GM12878 (cell line): ENCODE measurements around the gene GALT. TPM values are rescaled to one million over a fixed set of nuclear protein-coding genes. Genes with fewer than 3 reads are reported as not detected.

Source experiments
- ATAC-seq: fragments of 200-7000 bp; cut with Tn5 transposase; 3 replicates; pipeline ENCODE4 v1.9.1; 2020; ENCODE audit warnings: mild to moderate bottlenecking, moderate library complexity
- BruUV-seq: library from RNA; stranded (reverse); fragments of 400-500 nt; replicated peaks from 2 replicates; lab custom pipeline; 2021; lab: Mats Ljungman, UMichigan
- CTCF ChIA-PET: fragments of 300-600 bp; sonication (Branson Sonifier 250); formaldehyde crosslinking; extraction: SDS; loops from one replicate; lab custom pipeline; 2021; ENCODE audit warnings: inconsistent platforms; lab: Yijun Ruan, JAX
- POLR2A ChIA-PET: fragments of 350-600 bp; formaldehyde crosslinking; extraction: SDS; loops from one replicate; lab custom pipeline; 2021; ENCODE audit warnings: inconsistent platforms; lab: Charles Lee
- RAD21 ChIA-PET: fragments of 300-600 bp; sonication (Branson Sonifier 250); formaldehyde crosslinking; loops from one replicate; lab custom pipeline; 2023; ENCODE audit warnings: antibody characterized with exemption; ENCODE audit not compliant: unreplicated experiment; lab: Charles Lee
- SMC1A ChIA-PET: fragments of 300-600 bp; sonication (Branson Sonifier 250); formaldehyde crosslinking; loops from one replicate; lab custom pipeline; 2023; ENCODE audit not compliant: unreplicated experiment, uncharacterized antibody; lab: Charles Lee
- DNase-seq: peaks from one replicate; pipeline ENCODE4 v3.0.0-alpha.2; 2011; ENCODE audit warnings: low read depth, low spot score
- FAIRE-seq: peaks from 3 replicates; lab custom pipeline; 2011; peaks lifted over from hg19 to GRCh38; lab: Jason Lieb, UNC
- H2AFZ ChIP-seq: 2 replicates; pipeline ENCODE4 v1.6.0; 2011; ENCODE audit warnings: low read depth, low read length, control low read depth; ENCODE audit not compliant: control insufficient read depth
- H3K27ac ChIP-seq: 2 replicates; pipeline ENCODE4 v1.5.1; 2011; ENCODE audit warnings: control low read depth; ENCODE audit not compliant: control insufficient read depth, insufficient read depth
- H3K27me3 ChIP-seq, 2 experiments: replicated peaks in 1 of 2; 2 replicates each; pipeline versions ENCODE4 v1.6.0 to v1.6.1; 2011; ENCODE audit warnings: low read length in 1 of 2; ENCODE audit not compliant: control insufficient read depth in 2 of 2, insufficient read depth in 2 of 2
- H3K36me3 ChIP-seq, 2 experiments: 2 replicates each; pipeline ENCODE4 v1.5.1; 2011; ENCODE audit warnings: low read length in 1 of 2; ENCODE audit not compliant: control insufficient read depth in 2 of 2, insufficient read depth in 2 of 2
- H3K4me1 ChIP-seq: 2 replicates; pipeline ENCODE4 v1.6.1; 2011; ENCODE audit warnings: mild to moderate bottlenecking, low read length, moderate library complexity, mixed read lengths; ENCODE audit not compliant: control insufficient read depth, insufficient read depth
- H3K4me2 ChIP-seq: 2 replicates; pipeline ENCODE4 v1.6.0; 2011; ENCODE audit warnings: control low read depth; ENCODE audit not compliant: control insufficient read depth, insufficient read depth
- H3K4me3 ChIP-seq: fragments of 200-600 bp; sonication (generic); 2 replicates; pipeline ENCODE4 v1.5.1; 2016
- H3K79me2 ChIP-seq: 2 replicates; pipeline ENCODE4 v1.6.0; 2011; ENCODE audit warnings: low read length; ENCODE audit not compliant: control insufficient read depth, insufficient read depth
- H3K9ac ChIP-seq: 2 replicates; pipeline ENCODE4 v1.8.0; 2011; ENCODE audit warnings: low read length, control low read depth, mixed read lengths; ENCODE audit not compliant: control insufficient read depth, insufficient read depth
- H3K9me3 ChIP-seq: replicated peaks from 3 replicates; pipeline ENCODE4 v1.5.1; 2011; ENCODE audit warnings: mild to moderate bottlenecking, low read length; ENCODE audit not compliant: control insufficient read depth, insufficient read depth
- H4K20me1 ChIP-seq: 2 replicates; pipeline ENCODE4 v1.6.0; 2011; ENCODE audit not compliant: control insufficient read depth, insufficient read depth
- ASH2L ChIP-seq: fragments of 300-600, 200-600 bp; sonication (generic); IDR thresholded peaks from 2 replicates; pipeline ENCODE4 v1.6.1; 2017; ENCODE audit warnings: low read depth, mild to moderate bottlenecking, borderline replicate concordance
- JUNB ChIP-seq: IDR thresholded peaks from 2 replicates; pipeline ENCODE4 v1.6.1; 2016; ENCODE audit warnings: antibody characterized with exemption, mild to moderate bottlenecking
- NKRF ChIP-seq: fragments of 450-650 bp; conservative IDR thresholded peaks from 2 replicates; pipeline ENCODE4 v1.6.1; 2017; ENCODE audit warnings: mild to moderate bottlenecking, moderate library complexity
- NRF1 ChIP-seq: conservative IDR thresholded peaks from 2 replicates; pipeline ENCODE4 v1.6.1; 2011; ENCODE audit warnings: mild to moderate bottlenecking, low read depth, low read length, improper control_type of control experiment
- RB1 ChIP-seq: fragments of 450-650 bp; formaldehyde crosslinking; IDR thresholded peaks from 2 replicates; pipeline ENCODE4 v1.6.1; 2017; ENCODE audit warnings: mild to moderate bottlenecking, borderline replicate concordance
- TCF3 ChIP-seq: IDR thresholded peaks from 2 replicates; pipeline ENCODE4 v1.6.1; 2012; ENCODE audit warnings: low read depth, mild to moderate bottlenecking, low read length, borderline replicate concordance; ENCODE audit not compliant: insufficient read depth
- WGBS: methylation state at CpG from one replicate; pipeline ENCODE4 v1.1.6; 2016; ENCODE audit warnings: low lambda C conversion rate; ENCODE audit not compliant: insufficient replicate concordance, insufficient coverage; ENCODE audit errors: missing lambda C conversion rate; 5-methylcytosine and 5-hydroxymethylcytosine counted together
- in situ Hi-C: fragments of 300-500 bp; cut with MboI; formaldehyde crosslinking; loops from 9 replicates; pipeline ENCODE4 v1.14.3; 2018; ENCODE audit warnings: mixed read lengths
- intact Hi-C: fragments of 100-400 bp; cut with micrococcal nuclease; formaldehyde crosslinking; loops from one replicate; pipeline ENCODE4 v1.14.2; 2022; ENCODE audit not compliant: unreplicated experiment
- polyA plus RNA-seq, 11 experiments: library from polyadenylated mRNA; depleted of rRNA in 4 of 11; unstranded in 6 of 11; stranded (reverse) in 5 of 11; fragments of >200 nt; fragmentation: Nextera tagmentation in 4 of 11; fragmentation: Illumina TruSeq in 1 of 11; extraction: Ambion mirVana in 4 of 11; extraction: Trizol in 1 of 11; gene quantifications; 1 replicate in 1 of 11; 2 replicates in 10 of 11; pipeline versions ENCODE4 v1.2.1 to v1.2.3, GENCODE V29; 2011 to 2016; ENCODE audit warnings: inconsistent platforms in 2 of 11, missing spikeins in 2 of 11, low read depth in 1 of 11
- total RNA-seq, 4 experiments: library from RNA; depleted of rRNA in 3 of 4; stranded (reverse); fragments of >200 nt in 3 of 4; fragmentation: Illumina TruSeq in 1 of 4; extraction: Trizol in 1 of 4; gene quantifications; 2 replicates each; pipeline versions ENCODE4 v1.2.1 to v1.2.3, GENCODE V29; 2013 to 2021

The GALT gene
- total and polyA plus RNA-seq, 10 of the 15 experiments (the other 5 are each of a cell fraction or from before 2014, with no cell fraction given), result 9.3 to 34.1 (median 26.9) TPM

GRCh38 chr9:34658461-34658860, 12.0 kb downstream of the GALT start (continued):
- TF ChIP-seq ASH2L, result no peak
- no peak for TF ChIP-seq RB1
- TF ChIP-seq JUNB, result no peak
- TF ChIP-seq NRF1, result no peak
- TF ChIP-seq, all 136 proteins: peak for 0

GRCh38 chr9:34659592-34660253, 13.2 kb downstream of the GALT start:
- ATAC-seq (no peak), FAIRE-seq (no peak), DNase-seq (no peak)
- Histone ChIP-seq H3K4me3 (no peak overlapping the region), H3K36me3 (no peaks in the 10 kb centered on the region), H2AFZ (no peak overlapping the region), H3K9ac (no peak overlapping the region), H3K27ac (no peak overlapping the region), H3K4me2 (no peak overlapping the region), H4K20me1 (no peaks in the 10 kb centered on the region), H3K4me1 (peaks cover 8% of the 10 kb centered on the region), H3K79me2 (no peaks in the 10 kb centered on the region), H3K9me3 (no peaks in the 10 kb centered on the region), H3K27me3 (no peaks in the 10 kb centered on the region)
- ChIA-PET POLR2A (no interaction called here), CTCF (interaction anchor here (1.2 kb wide), 1 partner anchor 42 kb away, joined by 3 read pairs; no protein-coding TSS in a partner anchor), SMC1A (no interaction called here), RAD21 (interaction anchor here (1.3 kb wide), 1 partner anchor 43 kb away, joined by 3 read pairs; no protein-coding TSS in a partner anchor)
- intact Hi-C loops, result no loop called here
- in situ Hi-C loops, result no loop called here
- 76% methylated on average over 8 of the region's 8 CpGs for WGBS
- BruUV-seq, result no TSS peak
- TF ChIP-seq TCF3, result 0 out of 2 replicates have a peak, but pooled peaks have one; percentile 63
- TF ChIP-seq NKRF, result no peak
